Measurements from ENCODE around the gene DGKI.

The DGKI gene

DNA sequence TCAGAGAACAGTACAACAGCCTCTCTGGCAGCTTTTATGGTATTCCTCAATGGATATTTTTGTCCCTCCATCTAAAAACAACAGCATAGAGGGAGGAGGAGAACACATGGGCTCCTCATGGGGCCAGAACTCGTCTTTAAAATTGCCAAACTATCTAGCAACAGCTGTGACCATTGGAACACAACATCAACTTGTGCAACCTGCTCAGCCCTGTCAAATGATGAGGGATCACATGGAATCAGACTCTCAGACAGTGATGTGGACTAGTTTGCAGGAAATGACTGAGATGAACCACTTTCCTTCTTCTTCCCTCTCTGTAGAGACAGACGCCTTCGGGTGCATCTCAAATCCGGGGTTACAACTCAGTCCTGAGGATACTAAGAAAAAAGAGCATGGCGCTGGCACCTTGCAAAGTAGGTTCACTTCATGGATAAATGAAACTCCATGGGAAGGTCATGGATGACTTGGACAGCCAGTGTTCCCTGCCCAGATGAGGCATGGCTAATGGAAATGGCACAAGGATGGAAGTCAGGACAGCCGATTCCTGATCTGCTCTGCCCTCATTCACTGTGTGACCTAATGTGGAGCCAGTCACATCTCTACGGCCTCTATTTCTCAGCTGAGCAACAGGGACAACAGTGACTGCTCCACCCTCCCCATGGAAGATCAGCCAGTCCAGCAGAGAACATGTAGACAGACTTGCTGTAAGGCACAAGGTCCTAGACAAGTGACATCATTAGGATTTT, 24.6 kb upstream of the DGKI start:
- DNase-seq (ENCODE audit: low read depth, low spot score), result no peak
- peaks cover 13% of the 10 kb centered on the region for H3K36me3 ChIP-seq (ENCODE audit: insufficient read depth, insufficient read length, low read length)
- H3K9me3 ChIP-seq (ENCODE audit: insufficient read depth, low read length), result peaks cover 6% of the 10 kb centered on the region
- H3K9ac ChIP-seq (ENCODE audit: insufficient read length, low read depth), result no peak overlapping the region
- no peaks in the 10 kb centered on the region for H3K4me1 ChIP-seq (ENCODE audit: insufficient read depth, insufficient read length)
- H3K4me3 ChIP-seq (ENCODE audit: insufficient read length, low read depth), result no peak overlapping the region
- no peak for TF ChIP-seq ZNF274 (IDR thresholded peaks at IDR 0.05; ENCODE audit: low read depth, low read length)
- TF ChIP-seq SUZ12 (IDR thresholded peaks at IDR 0.05; ENCODE audit: extremely low read depth, insufficient read depth, insufficient read length), result no peak
- TF ChIP-seq YY1 (IDR thresholded peaks at IDR 0.05; ENCODE audit: insufficient read depth, insufficient read length), result no peak
- no peaks in the 10 kb centered on the region for H3K27me3 ChIP-seq (ENCODE audit: insufficient read depth, insufficient read length)

- Histone ChIP-seq H3K4me1 (ENCODE audit: insufficient read depth, insufficient read length) (no peaks in the 10 kb centered on the region), H3K9me3 (ENCODE audit: insufficient read depth, low read length) (peaks cover 12% of the 10 kb centered on the region), H3K4me3 (ENCODE audit: insufficient read length, low read depth) (no peak overlapping the region), H3K36me3 (ENCODE audit: insufficient read depth, insufficient read length, low read length) (peaks cover 11% of the 10 kb centered on the region), H3K9ac (ENCODE audit: insufficient read length, low read depth) (no peak overlapping the region), H3K27me3 (ENCODE audit: insufficient read depth, insufficient read length) (no peaks in the 10 kb centered on the region)
- TF ChIP-seq SUZ12 (IDR thresholded peaks at IDR 0.05; ENCODE audit: extremely low read depth, insufficient read depth, insufficient read length) (no peak), YY1 (IDR thresholded peaks at IDR 0.05; ENCODE audit: insufficient read depth, insufficient read length) (no peak), ZNF274 (IDR thresholded peaks at IDR 0.05; ENCODE audit: low read depth, low read length) (no peak)
- no peak for DNase-seq (ENCODE audit: low read depth, low spot score)
Measured at GRCh38 chr7:137870684-137871083, 23.9 kb upstream of the DGKI start.

DNA sequence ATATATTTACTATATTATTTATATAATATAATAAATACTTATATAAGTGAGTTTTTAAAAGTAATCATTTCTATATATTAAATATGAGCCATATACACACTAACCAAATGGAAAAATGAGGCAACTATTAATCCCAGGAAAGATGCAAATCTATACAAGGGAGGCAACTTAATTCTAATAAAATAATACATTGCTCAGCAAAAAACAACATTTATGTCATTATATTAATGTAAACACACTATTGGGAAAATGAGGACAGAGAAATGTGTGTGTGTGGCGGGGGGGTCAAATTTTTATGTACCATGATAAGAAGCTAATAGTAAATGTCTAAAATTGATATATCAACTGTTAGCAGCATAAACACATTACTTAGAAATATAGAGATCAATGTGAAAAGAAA, 23.3 kb upstream of the DGKI start:
- no peak for TF ChIP-seq SUZ12 (IDR thresholded peaks at IDR 0.05; ENCODE audit: extremely low read depth, insufficient read depth, insufficient read length)
- TF ChIP-seq YY1 (IDR thresholded peaks at IDR 0.05; ENCODE audit: insufficient read depth, insufficient read length), result no peak
- TF ChIP-seq ZNF274 (IDR thresholded peaks at IDR 0.05; ENCODE audit: low read depth, low read length), result no peak
- H3K27me3 ChIP-seq (ENCODE audit: insufficient read depth, insufficient read length), result no peaks in the 10 kb centered on the region
- no peaks in the 10 kb centered on the region for H3K4me1 ChIP-seq (ENCODE audit: insufficient read depth, insufficient read length)
- peaks cover 12% of the 10 kb centered on the region for H3K9me3 ChIP-seq (ENCODE audit: insufficient read depth, low read length)
- no peak overlapping the region for H3K9ac ChIP-seq (ENCODE audit: insufficient read length, low read depth)
- no peak for DNase-seq (ENCODE audit: low read depth, low spot score)
- H3K4me3 ChIP-seq (ENCODE audit: insufficient read length, low read depth), result no peak overlapping the region
- peaks cover 7% of the 10 kb centered on the region for H3K36me3 ChIP-seq (ENCODE audit: insufficient read depth, insufficient read length, low read length)

GRCh38 chr7:137869260-137869659, 22.5 kb upstream of the DGKI start:
- no peak overlapping the region for H3K4me3 ChIP-seq (ENCODE audit: insufficient read length, low read depth)
- H3K9me3 ChIP-seq (ENCODE audit: insufficient read depth, low read length), result peaks cover 12% of the 10 kb centered on the region
- H3K27me3 ChIP-seq (ENCODE audit: insufficient read depth, insufficient read length), result no peaks in the 10 kb centered on the region
- no peak for DNase-seq (ENCODE audit: low read depth, low spot score)
- H3K36me3 ChIP-seq (ENCODE audit: insufficient read depth, insufficient read length, low read length), result peaks cover 7% of the 10 kb centered on the region
- TF ChIP-seq SUZ12 (IDR thresholded peaks at IDR 0.05; ENCODE audit: extremely low read depth, insufficient read depth, insufficient read length) (no peak), YY1 (IDR thresholded peaks at IDR 0.05; ENCODE audit: insufficient read depth, insufficient read length) (no peak), ZNF274 (IDR thresholded peaks at IDR 0.05; ENCODE audit: low read depth, low read length) (no peak)
- no peaks in the 10 kb centered on the region for H3K4me1 ChIP-seq (ENCODE audit: insufficient read depth, insufficient read length)
- H3K9ac ChIP-seq (ENCODE audit: insufficient read length, low read depth), result no peak overlapping the region

- Histone ChIP-seq H3K9ac (ENCODE audit: insufficient read length, low read depth) (no peak overlapping the region), H3K36me3 (ENCODE audit: insufficient read depth, insufficient read length, low read length) (peaks cover 6% of the 10 kb centered on the region), H3K4me3 (ENCODE audit: insufficient read length, low read depth) (no peak overlapping the region), H3K9me3 (ENCODE audit: insufficient read depth, low read length) (peaks cover 12% of the 10 kb centered on the region), H3K27me3 (ENCODE audit: insufficient read depth, insufficient read length) (no peaks in the 10 kb centered on the region), H3K4me1 (ENCODE audit: insufficient read depth, insufficient read length) (no peaks in the 10 kb centered on the region)
- TF ChIP-seq ZNF274 (IDR thresholded peaks at IDR 0.05; ENCODE audit: low read depth, low read length), result no peak
- TF ChIP-seq SUZ12 (IDR thresholded peaks at IDR 0.05; ENCODE audit: extremely low read depth, insufficient read depth, insufficient read length), result no peak
- TF ChIP-seq YY1 (IDR thresholded peaks at IDR 0.05; ENCODE audit: insufficient read depth, insufficient read length), result no peak
- DNase-seq (ENCODE audit: low read depth, low spot score), result no peak
Measured at GRCh38 chr7:137867289-137867688, 20.5 kb upstream of the DGKI start.

DNA sequence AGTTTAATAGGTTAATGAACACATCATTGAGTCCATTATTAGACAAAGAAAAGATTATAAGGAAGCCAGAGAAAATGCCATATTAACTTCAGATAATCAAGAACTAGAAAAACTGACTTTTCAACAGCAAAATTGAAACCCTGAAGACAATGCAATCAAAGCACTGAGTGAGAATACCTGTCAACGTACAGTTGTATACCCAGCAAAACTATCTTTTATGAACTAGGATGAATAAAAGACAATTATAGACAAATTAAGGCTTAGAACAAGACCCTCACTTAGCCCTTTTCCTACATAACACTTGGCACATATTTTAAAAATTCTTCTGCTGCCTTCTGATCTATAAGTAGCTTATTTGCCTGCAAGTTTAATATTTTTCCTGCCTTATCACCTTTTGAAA, 19.0 kb upstream of the DGKI start:
- no peak for DNase-seq (ENCODE audit: low read depth, low spot score)
- Histone ChIP-seq H3K4me1 (ENCODE audit: insufficient read depth, insufficient read length) (no peaks in the 10 kb centered on the region), H3K9me3 (ENCODE audit: insufficient read depth, low read length) (peaks cover 12% of the 10 kb centered on the region), H3K27me3 (ENCODE audit: insufficient read depth, insufficient read length) (no peaks in the 10 kb centered on the region), H3K4me3 (ENCODE audit: insufficient read length, low read depth) (no peak overlapping the region), H3K36me3 (ENCODE audit: insufficient read depth, insufficient read length, low read length) (peaks cover 6% of the 10 kb centered on the region), H3K9ac (ENCODE audit: insufficient read length, low read depth) (no peak overlapping the region)
- no peak for TF ChIP-seq YY1 (IDR thresholded peaks at IDR 0.05; ENCODE audit: insufficient read depth, insufficient read length)
- no peak for TF ChIP-seq ZNF274 (IDR thresholded peaks at IDR 0.05; ENCODE audit: low read depth, low read length)
- TF ChIP-seq SUZ12 (IDR thresholded peaks at IDR 0.05; ENCODE audit: extremely low read depth, insufficient read depth, insufficient read length), result no peak

- no peak for DNase-seq (ENCODE audit: low read depth, low spot score)
- peaks cover 6% of the 10 kb centered on the region for H3K36me3 ChIP-seq (ENCODE audit: insufficient read depth, insufficient read length, low read length)
- TF ChIP-seq YY1 (IDR thresholded peaks at IDR 0.05; ENCODE audit: insufficient read depth, insufficient read length) (no peak), SUZ12 (IDR thresholded peaks at IDR 0.05; ENCODE audit: extremely low read depth, insufficient read depth, insufficient read length) (no peak), ZNF274 (IDR thresholded peaks at IDR 0.05; ENCODE audit: low read depth, low read length) (no peak)
Measured at GRCh38 chr7:137862964-137863363, 16.2 kb upstream of the DGKI start.

More at GRCh38 chr7:137862964-137863363, 16.2 kb upstream of the DGKI start:
- H3K4me3 ChIP-seq (ENCODE audit: insufficient read length, low read depth), result no peak overlapping the region
- H3K4me1 ChIP-seq (ENCODE audit: insufficient read depth, insufficient read length), result no peaks in the 10 kb centered on the region
- H3K27me3 ChIP-seq (ENCODE audit: insufficient read depth, insufficient read length), result no peaks in the 10 kb centered on the region
- H3K9ac ChIP-seq (ENCODE audit: insufficient read length, low read depth), result no peak overlapping the region
- peaks cover 12% of the 10 kb centered on the region for H3K9me3 ChIP-seq (ENCODE audit: insufficient read depth, low read length)

Data from NT2/D1 (cell line).